ENCODE measurements around the gene RPS6KB2. TPM values are rescaled to one million over a fixed set of nuclear protein-coding genes. Genes with fewer than 3 reads are reported as not detected.

The RPS6KB2 gene
- polyA plus RNA-seq, 1 donor (not counting 4 experiments of a cell fraction or from before 2014, with no cell fraction given), result 61.4 TPM

DNA sequence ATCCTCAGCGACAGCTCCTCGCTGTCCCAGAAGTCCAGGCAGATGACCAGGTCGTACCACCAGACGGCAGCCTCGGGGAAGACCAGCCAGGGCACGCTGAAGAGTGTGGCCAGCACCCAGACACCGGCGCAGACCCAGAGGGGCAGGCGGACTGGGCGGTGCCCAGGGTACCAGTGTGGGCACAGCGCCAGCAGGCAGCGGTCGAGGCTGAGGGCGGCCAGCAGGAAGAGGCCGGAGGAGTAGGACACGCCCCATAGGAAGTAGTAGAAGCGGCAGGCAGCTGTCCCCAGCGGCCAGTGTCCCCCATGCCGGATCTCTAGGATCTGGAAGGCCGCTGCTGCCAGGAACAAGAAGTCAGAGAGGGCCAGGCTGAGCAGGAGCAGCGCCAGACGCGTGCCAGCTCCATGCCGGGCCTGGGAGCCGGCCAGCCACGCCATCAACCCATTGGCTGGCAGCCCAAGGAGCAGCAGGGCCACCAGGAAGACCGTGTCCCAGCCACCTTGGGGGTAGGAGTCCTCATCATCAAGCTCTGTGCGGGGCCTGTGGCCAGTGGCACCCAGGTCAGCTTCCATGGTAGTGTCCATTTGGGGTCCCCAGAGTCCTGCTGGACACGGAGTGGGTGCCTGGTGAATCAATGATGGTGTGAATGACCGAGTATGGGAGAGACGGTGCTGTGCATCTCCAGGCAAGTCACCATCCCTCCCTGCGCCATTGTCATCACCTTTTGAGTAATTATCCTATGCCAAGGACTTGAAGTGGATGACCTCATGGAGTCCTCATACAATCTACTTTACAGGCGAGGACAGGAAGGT, 24.1 kb downstream of the RPS6KB2 start, which contains the start of gene GPR152:
TSS of gene GPR152 (minus strand) at position 589 of the 812 bp plus-strand sequence. CDS start at position 584, 5 bp downstream.
- Histone ChIP-seq H3K9me3 (ENCODE audit: control insufficient read depth, low read depth, low read length) (no peaks in the 10 kb centered on the region), H3K4me2 (ENCODE audit: control insufficient read depth, extremely low read depth, insufficient read depth, low read depth, low read length) (no peak within 1 kb of the TSS), H4K20me1 (ENCODE audit: control insufficient read depth, extremely low read depth, insufficient read depth, low read length) (no peaks in the 10 kb centered on the region), H3K27me3 (ENCODE audit: control insufficient read depth, extremely low read depth, insufficient read depth, low read length) (no peaks in the 10 kb centered on the region), H3K36me3 (ENCODE audit: control insufficient read depth in 2 of 2, extremely low read depth in 1 of 2, insufficient read depth in 2 of 2, low read length in 2 of 2) (no peaks in the 10 kb centered on the region), H3K4me3 (ENCODE audit: control insufficient read depth in 2 of 3, extremely low read depth in 1 of 3, insufficient read depth in 2 of 3, low read depth in 1 of 3, low read length in 3 of 3) (no peak within 1 kb of the TSS), H3K4me1 (ENCODE audit: control insufficient read depth, extremely low read depth, insufficient read depth, low read length) (no peaks in the 10 kb centered on the region), H3K79me2 (ENCODE audit: control insufficient read depth, insufficient read depth, low read length) (no peaks in the 10 kb centered on the region), H3K9me1 (ENCODE audit: control insufficient read depth, extremely low read depth, insufficient read depth, low read length) (no peaks in the 10 kb centered on the region), H2AFZ (ENCODE audit: control insufficient read depth, low read length) (no peak within 1 kb of the TSS), H3K9ac (ENCODE audit: control insufficient read depth, extremely low read depth, insufficient read depth, low read length) (no peak within 1 kb of the TSS), H3K27ac (ENCODE audit: control insufficient read depth, insufficient read depth, low read length) (no peak within 1 kb of the TSS)
- no peak for TF ChIP-seq CTCF (optimal IDR thresholded peaks at IDR 0.05 in 1 of 3, IDR thresholded peaks at IDR 0.05 in 1 of 3, conservative IDR thresholded peaks at IDR 0.05 in 1 of 3; ENCODE audit: extremely low read depth in 1 of 3, insufficient read depth in 2 of 3, low read length in 3 of 3)
- no peak for TF ChIP-seq EZH2 (IDR thresholded peaks at IDR 0.05; ENCODE audit: low read length)
- FAIRE-seq (no peak), DNase-seq (ENCODE audit: low read depth, low spot score) (no peak)
- dilution Hi-C loops (cut with MboI; ENCODE audit: extremely low pct_ligation_motif_present, low sequenced_read_pairs), result no loop called here

DNA sequence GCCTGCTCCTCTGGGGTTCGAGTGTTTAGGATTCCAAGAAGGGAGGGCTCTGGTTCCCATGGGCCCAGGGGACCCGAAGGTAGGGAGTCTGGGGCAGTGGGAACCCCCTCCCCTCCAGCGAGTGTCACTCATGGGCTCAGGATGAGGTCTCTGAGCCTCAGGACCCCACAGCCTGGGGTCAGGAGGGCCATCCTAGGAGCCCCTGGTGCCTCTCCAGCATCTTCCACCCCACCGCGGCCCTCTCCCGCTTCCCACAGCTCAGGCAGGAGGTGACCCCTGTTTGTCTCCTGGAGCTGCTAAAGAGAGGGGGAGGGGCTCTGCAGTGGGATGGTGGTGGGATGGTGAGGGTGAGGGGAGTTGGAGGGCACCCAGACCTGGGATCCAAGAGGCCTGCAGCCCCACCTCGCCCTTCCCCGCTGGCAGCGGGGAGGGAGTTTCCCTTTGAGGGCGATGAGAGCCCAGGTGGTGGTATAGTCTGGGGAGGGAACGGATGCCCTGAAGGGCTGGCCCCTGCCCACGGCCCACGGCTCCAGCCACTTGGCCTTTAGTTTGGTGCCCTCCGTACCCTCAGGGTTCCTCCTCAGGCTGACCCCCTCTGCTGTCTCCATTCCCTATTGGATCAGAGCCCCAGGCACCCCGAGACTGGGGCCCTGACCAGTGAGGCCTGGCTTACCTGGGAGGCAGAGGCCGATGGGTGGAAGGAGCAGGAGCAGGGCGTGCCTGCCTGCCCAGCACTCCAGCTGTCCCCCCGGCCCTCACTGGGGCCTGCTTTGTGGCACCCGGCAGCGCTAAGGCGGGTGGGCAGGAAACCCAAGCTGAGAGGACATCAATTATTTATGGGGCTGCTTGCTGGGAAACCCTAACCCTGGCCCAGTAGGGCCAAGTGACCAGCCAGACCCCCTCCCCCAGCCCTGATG, 25.8 kb downstream of the RPS6KB2 start:
- dilution Hi-C loops (cut with MboI; ENCODE audit: extremely low pct_ligation_motif_present, low sequenced_read_pairs), result no loop called here
- no peak overlapping the region for H3K4me3 ChIP-seq (ENCODE audit: control insufficient read depth in 2 of 3, extremely low read depth in 1 of 3, insufficient read depth in 2 of 3, low read depth in 1 of 3, low read length in 3 of 3)
- H3K9me1 ChIP-seq (ENCODE audit: control insufficient read depth, extremely low read depth, insufficient read depth, low read length), result no peaks in the 10 kb centered on the region
- no peaks in the 10 kb centered on the region for H3K4me1 ChIP-seq (ENCODE audit: control insufficient read depth, extremely low read depth, insufficient read depth, low read length)
- no peaks in the 10 kb centered on the region for H3K36me3 ChIP-seq (ENCODE audit: control insufficient read depth in 2 of 2, extremely low read depth in 1 of 2, insufficient read depth in 2 of 2, low read length in 2 of 2)
- no peaks in the 10 kb centered on the region for H4K20me1 ChIP-seq (ENCODE audit: control insufficient read depth, extremely low read depth, insufficient read depth, low read length)
- TF ChIP-seq CTCF (optimal IDR thresholded peaks at IDR 0.05 in 1 of 3, IDR thresholded peaks at IDR 0.05 in 1 of 3, conservative IDR thresholded peaks at IDR 0.05 in 1 of 3; ENCODE audit: extremely low read depth in 1 of 3, insufficient read depth in 2 of 3, low read length in 3 of 3) (no peak), EZH2 (IDR thresholded peaks at IDR 0.05; ENCODE audit: low read length) (no peak)
- H3K4me2 ChIP-seq (ENCODE audit: control insufficient read depth, extremely low read depth, insufficient read depth, low read depth, low read length), result no peak overlapping the region
- H2AFZ ChIP-seq (ENCODE audit: control insufficient read depth, low read length), result no peak overlapping the region
- no peaks in the 10 kb centered on the region for H3K9me3 ChIP-seq (ENCODE audit: control insufficient read depth, low read depth, low read length)
- FAIRE-seq (no peak), DNase-seq (ENCODE audit: low read depth, low spot score) (no peak)
- H3K27ac ChIP-seq (ENCODE audit: control insufficient read depth, insufficient read depth, low read length), result no peak overlapping the region
- H3K9ac ChIP-seq (ENCODE audit: control insufficient read depth, extremely low read depth, insufficient read depth, low read length), result no peak overlapping the region
- H3K79me2 ChIP-seq (ENCODE audit: control insufficient read depth, insufficient read depth, low read length), result no peaks in the 10 kb centered on the region
- no peaks in the 10 kb centered on the region for H3K27me3 ChIP-seq (ENCODE audit: control insufficient read depth, extremely low read depth, insufficient read depth, low read length)

Measured in keratinocyte (primary cell).